GM12878 (cell line): Measurements from ENCODE around the gene SLC11A1. TPM values are rescaled to one million over a fixed set of nuclear protein-coding genes. Genes with fewer than 3 reads are reported as not detected.

ENCODE experiments used
- ATAC-seq: fragments of 200-7000 bp; cut with Tn5 transposase; 3 replicates; pipeline ENCODE4 v1.9.1; 2020; ENCODE audit warnings: mild to moderate bottlenecking, moderate library complexity
- BruUV-seq: library from RNA; stranded (reverse); fragments of 400-500 nt; replicated peaks from 2 replicates; lab custom pipeline; 2021; lab: Mats Ljungman, UMichigan
- CTCF ChIA-PET: fragments of 300-600 bp; sonication (Branson Sonifier 250); formaldehyde crosslinking; extraction: SDS; loops from one replicate; lab custom pipeline; 2021; ENCODE audit warnings: inconsistent platforms; lab: Yijun Ruan, JAX
- POLR2A ChIA-PET: fragments of 350-600 bp; formaldehyde crosslinking; extraction: SDS; loops from one replicate; lab custom pipeline; 2021; ENCODE audit warnings: inconsistent platforms; lab: Charles Lee
- RAD21 ChIA-PET: fragments of 300-600 bp; sonication (Branson Sonifier 250); formaldehyde crosslinking; loops from one replicate; lab custom pipeline; 2023; ENCODE audit warnings: antibody characterized with exemption; ENCODE audit not compliant: unreplicated experiment; lab: Charles Lee
- SMC1A ChIA-PET: fragments of 300-600 bp; sonication (Branson Sonifier 250); formaldehyde crosslinking; loops from one replicate; lab custom pipeline; 2023; ENCODE audit not compliant: unreplicated experiment, uncharacterized antibody; lab: Charles Lee
- DNase-seq: peaks from one replicate; pipeline ENCODE4 v3.0.0-alpha.2; 2011; ENCODE audit warnings: low read depth, low spot score
- FAIRE-seq: peaks from 3 replicates; lab custom pipeline; 2011; peaks lifted over from hg19 to GRCh38; lab: Jason Lieb, UNC
- H2AFZ ChIP-seq: 2 replicates; pipeline ENCODE4 v1.6.0; 2011; ENCODE audit warnings: low read depth, low read length, control low read depth; ENCODE audit not compliant: control insufficient read depth
- H3K27ac ChIP-seq: 2 replicates; pipeline ENCODE4 v1.5.1; 2011; ENCODE audit warnings: control low read depth; ENCODE audit not compliant: control insufficient read depth, insufficient read depth
- H3K27me3 ChIP-seq, 2 experiments: replicated peaks in 1 of 2; 2 replicates each; pipeline versions ENCODE4 v1.6.0 to v1.6.1; 2011; ENCODE audit warnings: low read length in 1 of 2; ENCODE audit not compliant: control insufficient read depth in 2 of 2, insufficient read depth in 2 of 2
- H3K36me3 ChIP-seq, 2 experiments: 2 replicates each; pipeline ENCODE4 v1.5.1; 2011; ENCODE audit warnings: low read length in 1 of 2; ENCODE audit not compliant: control insufficient read depth in 2 of 2, insufficient read depth in 2 of 2
- H3K4me1 ChIP-seq: 2 replicates; pipeline ENCODE4 v1.6.1; 2011; ENCODE audit warnings: mild to moderate bottlenecking, low read length, moderate library complexity, mixed read lengths; ENCODE audit not compliant: control insufficient read depth, insufficient read depth
- H3K4me2 ChIP-seq: 2 replicates; pipeline ENCODE4 v1.6.0; 2011; ENCODE audit warnings: control low read depth; ENCODE audit not compliant: control insufficient read depth, insufficient read depth
- H3K4me3 ChIP-seq: fragments of 200-600 bp; sonication (generic); 2 replicates; pipeline ENCODE4 v1.5.1; 2016
- H3K79me2 ChIP-seq: 2 replicates; pipeline ENCODE4 v1.6.0; 2011; ENCODE audit warnings: low read length; ENCODE audit not compliant: control insufficient read depth, insufficient read depth
- H3K9ac ChIP-seq: 2 replicates; pipeline ENCODE4 v1.8.0; 2011; ENCODE audit warnings: low read length, control low read depth, mixed read lengths; ENCODE audit not compliant: control insufficient read depth, insufficient read depth
- H3K9me3 ChIP-seq: replicated peaks from 3 replicates; pipeline ENCODE4 v1.5.1; 2011; ENCODE audit warnings: mild to moderate bottlenecking, low read length; ENCODE audit not compliant: control insufficient read depth, insufficient read depth
- H4K20me1 ChIP-seq: 2 replicates; pipeline ENCODE4 v1.6.0; 2011; ENCODE audit not compliant: control insufficient read depth, insufficient read depth
- CHD4 ChIP-seq: fragments of 200-600 bp; sonication (generic); IDR thresholded peaks from 2 replicates; pipeline ENCODE4 v1.6.1; 2016; ENCODE audit warnings: mild to moderate bottlenecking
- CREB1 ChIP-seq: IDR thresholded peaks from 2 replicates; pipeline ENCODE4 v1.6.1; 2012; ENCODE audit warnings: low read depth, mild to moderate bottlenecking, inconsistent platforms
- IKZF1 ChIP-seq: fragments of 450-650 bp; conservative IDR thresholded peaks from 2 replicates; pipeline ENCODE4 v1.6.1; 2017; ENCODE audit warnings: antibody characterized with exemption, mild to moderate bottlenecking
- MLLT1 ChIP-seq: fragments of 450-650 bp; IDR thresholded peaks from 2 replicates; pipeline ENCODE4 v1.6.1; 2016; ENCODE audit warnings: mild to moderate bottlenecking
- NBN ChIP-seq: fragments of 450-650 bp; IDR thresholded peaks from 2 replicates; pipeline ENCODE4 v1.6.1; 2016
- RAD51 ChIP-seq: fragments of 450-650 bp; IDR thresholded peaks from 2 replicates; pipeline ENCODE4 v1.6.1; 2016; ENCODE audit warnings: moderate library complexity, mild to moderate bottlenecking, inconsistent platforms
- SIX5 ChIP-seq: IDR thresholded peaks from 2 replicates; pipeline ENCODE4 v1.6.1; 2011; ENCODE audit warnings: mild to moderate bottlenecking, low read depth, low read length, moderate library complexity; ENCODE audit not compliant: severe bottlenecking
- SPI1 ChIP-seq: IDR thresholded peaks from 2 replicates; pipeline ENCODE4 v1.6.1; 2011; ENCODE audit warnings: low read depth, mild to moderate bottlenecking, low read length, moderate library complexity, borderline replicate concordance; ENCODE audit not compliant: insufficient read depth
- TCF7 ChIP-seq: IDR thresholded peaks from 2 replicates; pipeline ENCODE4 v1.6.1; 2014; ENCODE audit warnings: antibody characterized with exemption, borderline replicate concordance
- ZNF622 ChIP-seq: fragments of 450-650 bp; IDR thresholded peaks from 2 replicates; pipeline ENCODE4 v1.6.1; 2017; ENCODE audit warnings: mild to moderate bottlenecking, inconsistent platforms
- WGBS: methylation state at CpG from one replicate; pipeline ENCODE4 v1.1.6; 2016; ENCODE audit warnings: low lambda C conversion rate; ENCODE audit not compliant: insufficient replicate concordance, insufficient coverage; ENCODE audit errors: missing lambda C conversion rate; 5-methylcytosine and 5-hydroxymethylcytosine counted together
- in situ Hi-C: fragments of 300-500 bp; cut with MboI; formaldehyde crosslinking; loops from 9 replicates; pipeline ENCODE4 v1.14.3; 2018; ENCODE audit warnings: mixed read lengths
- intact Hi-C: fragments of 100-400 bp; cut with micrococcal nuclease; formaldehyde crosslinking; loops from one replicate; pipeline ENCODE4 v1.14.2; 2022; ENCODE audit not compliant: unreplicated experiment
- polyA plus RNA-seq, 11 experiments: library from polyadenylated mRNA; depleted of rRNA in 4 of 11; unstranded in 6 of 11; stranded (reverse) in 5 of 11; fragments of >200 nt; fragmentation: Nextera tagmentation in 4 of 11; fragmentation: Illumina TruSeq in 1 of 11; extraction: Ambion mirVana in 4 of 11; extraction: Trizol in 1 of 11; gene quantifications; 1 replicate in 1 of 11; 2 replicates in 10 of 11; pipeline versions ENCODE4 v1.2.1 to v1.2.3, GENCODE V29; 2011 to 2016; ENCODE audit warnings: inconsistent platforms in 2 of 11, missing spikeins in 2 of 11, low read depth in 1 of 11
- total RNA-seq, 4 experiments: library from RNA; depleted of rRNA in 3 of 4; stranded (reverse); fragments of >200 nt in 3 of 4; fragmentation: Illumina TruSeq in 1 of 4; extraction: Trizol in 1 of 4; gene quantifications; 2 replicates each; pipeline versions ENCODE4 v1.2.1 to v1.2.3, GENCODE V29; 2013 to 2021
- TF ChIP-seq, protein P1 (sequence below): fragments of 450-650 bp; IDR thresholded peaks from 2 replicates; pipeline ENCODE4 v1.6.1; 2017; ENCODE audit warnings: antibody characterized with exemption, mild to moderate bottlenecking, moderate library complexity

Gene SLC11A1
- total and polyA plus RNA-seq, 10 of the 15 experiments (the other 5 are each of a cell fraction or from before 2014, with no cell fraction given), result 0.03 to 0.38 (median 0.12) TPM

- Histone ChIP-seq H3K9ac (no peak overlapping the region), H4K20me1 (no peaks in the 10 kb centered on the region), H3K4me2 (no peak overlapping the region), H3K9me3 (no peaks in the 10 kb centered on the region), H3K79me2 (no peaks in the 10 kb centered on the region), H3K27me3 (no peaks in the 10 kb centered on the region), H3K4me1 (no peaks in the 10 kb centered on the region), H3K27ac (no peak overlapping the region), H3K4me3 (no peak overlapping the region), H3K36me3 (no peaks in the 10 kb centered on the region), H2AFZ (no peak overlapping the region)
- ChIA-PET SMC1A (no interaction called here), CTCF (interaction anchor here (0.6 to 1.5 kb wide), 2 partner anchors 12 to 221 kb away, joined by 3 read pairs; partner anchors contain the start of gene VIL1), RAD21 (no interaction called here), POLR2A (no interaction called here)
- in situ Hi-C loops, result no loop called here
- DNase-seq (no peak), FAIRE-seq (no peak), ATAC-seq (no peak)
- WGBS, result 28% methylated on average over 9 of the region's 9 CpGs
- no peak for TF ChIP-seq SIX5
- no peak for TF ChIP-seq CHD4
- no TSS peak for BruUV-seq
- intact Hi-C loops, result no loop called here
Observed at GRCh38 chr2:218429911-218430692, 48.0 kb downstream of the SLC11A1 start.

GRCh38 chr2:218430721-218431120, 48.6 kb downstream of the SLC11A1 start:
- Histone ChIP-seq H4K20me1 (no peaks in the 10 kb centered on the region), H3K27me3 (no peaks in the 10 kb centered on the region), H3K79me2 (no peaks in the 10 kb centered on the region), H3K27ac (no peak overlapping the region), H3K9me3 (no peaks in the 10 kb centered on the region), H2AFZ (no peak overlapping the region), H3K4me3 (no peak overlapping the region), H3K4me2 (no peak overlapping the region), H3K36me3 (no peaks in the 10 kb centered on the region), H3K9ac (no peak overlapping the region), H3K4me1 (no peaks in the 10 kb centered on the region)
- no peak for FAIRE-seq
- RAD21 ChIA-PET, result no interaction called here
- intact Hi-C loops, result no loop called here
- POLR2A ChIA-PET, result no interaction called here
- no peak for ATAC-seq
- no peak for DNase-seq
- CTCF ChIA-PET, result interaction anchor here (0.6 to 1.5 kb wide), 2 partner anchors 12 to 222 kb away, joined by 3 read pairs; partner anchors contain the start of gene VIL1
- SMC1A ChIA-PET, result no interaction called here
- 60% methylated on average over 11 of the region's 11 CpGs for WGBS
- no TSS peak for BruUV-seq
- in situ Hi-C loops, result no loop called here
- TF ChIP-seq, protein P1, sequence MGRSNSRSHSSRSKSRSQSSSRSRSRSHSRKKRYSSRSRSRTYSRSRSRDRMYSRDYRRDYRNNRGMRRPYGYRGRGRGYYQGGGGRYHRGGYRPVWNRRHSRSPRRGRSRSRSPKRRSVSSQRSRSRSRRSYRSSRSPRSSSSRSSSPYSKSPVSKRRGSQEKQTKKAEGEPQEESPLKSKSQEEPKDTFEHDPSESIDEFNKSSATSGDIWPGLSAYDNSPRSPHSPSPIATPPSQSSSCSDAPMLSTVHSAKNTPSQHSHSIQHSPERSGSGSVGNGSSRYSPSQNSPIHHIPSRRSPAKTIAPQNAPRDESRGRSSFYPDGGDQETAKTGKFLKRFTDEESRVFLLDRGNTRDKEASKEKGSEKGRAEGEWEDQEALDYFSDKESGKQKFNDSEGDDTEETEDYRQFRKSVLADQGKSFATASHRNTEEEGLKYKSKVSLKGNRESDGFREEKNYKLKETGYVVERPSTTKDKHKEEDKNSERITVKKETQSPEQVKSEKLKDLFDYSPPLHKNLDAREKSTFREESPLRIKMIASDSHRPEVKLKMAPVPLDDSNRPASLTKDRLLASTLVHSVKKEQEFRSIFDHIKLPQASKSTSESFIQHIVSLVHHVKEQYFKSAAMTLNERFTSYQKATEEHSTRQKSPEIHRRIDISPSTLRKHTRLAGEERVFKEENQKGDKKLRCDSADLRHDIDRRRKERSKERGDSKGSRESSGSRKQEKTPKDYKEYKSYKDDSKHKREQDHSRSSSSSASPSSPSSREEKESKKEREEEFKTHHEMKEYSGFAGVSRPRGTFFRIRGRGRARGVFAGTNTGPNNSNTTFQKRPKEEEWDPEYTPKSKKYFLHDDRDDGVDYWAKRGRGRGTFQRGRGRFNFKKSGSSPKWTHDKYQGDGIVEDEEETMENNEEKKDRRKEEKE, result no peak
- TF ChIP-seq IKZF1, result no peak
- TF ChIP-seq NBN, result no peak
- no peak for TF ChIP-seq MLLT1
- TF ChIP-seq TCF7, result no peak
- TF ChIP-seq RAD51, result no peak
- TF ChIP-seq SPI1, result no peak
- TF ChIP-seq ZNF622, result no peak
- no peak for TF ChIP-seq CREB1
